Measurements from ENCODE around the gene GNPNAT1.
"Not testable (repeated sequence)": the region's sequence is repeated elsewhere in the genome, so short reads cannot be mapped to it uniquely, and the experiment has no call there.

Gene GNPNAT1

GRCh38 chr14:52776816-52777215 is 14.6 kb downstream of the GNPNAT1 start:
- POLR2A ChIA-PET: no interaction called here
- Histone ChIP-seq H3K4me1 (ENCODE audit: control extremely low read depth in 1 of 4, control insufficient read depth in 4 of 4, insufficient read depth in 4 of 4, low read length in 3 of 4) (no peaks in the 10 kb centered on the region), H3K36me3 (ENCODE audit: control insufficient read depth in 4 of 4, insufficient read depth in 4 of 4, low read length in 3 of 4) (peaks cover 10 to 43% (median 21%) of the 10 kb centered on the region in 4 experiments), H3K27ac (ENCODE audit: insufficient read depth in 1 of 2, low read depth in 1 of 2, low read length in 2 of 2, poor library complexity in 1 of 2, severe bottlenecking in 2 of 2) (no peak overlapping the region), H3K4me3 (ENCODE audit: control insufficient read depth in 1 of 7, extremely low read depth in 1 of 7, insufficient read depth in 4 of 7, low read depth in 2 of 7, low read length in 6 of 7) (no peak overlapping the region), H3K9me3 (ENCODE audit: control extremely low read depth in 1 of 5, control insufficient read depth in 4 of 5, insufficient read depth in 2 of 5, low read depth in 1 of 5, low read length in 4 of 5) (no peaks in the 10 kb centered on the region), H3K27me3 (replicated peaks in 2 of 5; ENCODE audit: control insufficient read depth in 4 of 5, insufficient read depth in 5 of 5, low read length in 4 of 5) (no peaks in the 10 kb centered on the region)
- DNase-seq: no peak
- 100% methylated on average over 3 of the region's 7 CpGs for WGBS (ENCODE audit: insufficient coverage)
- CTCF ChIA-PET: no interaction called here

GRCh38 chr14:52769887-52770286 is 21.5 kb downstream of the GNPNAT1 start:
- DNase-seq: no peak
- H3K27me3 ChIP-seq (replicated peaks in 2 of 5; ENCODE audit: control insufficient read depth in 4 of 5, insufficient read depth in 5 of 5, low read length in 4 of 5): no peaks in the 10 kb centered on the region
- no peak overlapping the region for H3K4me3 ChIP-seq (ENCODE audit: control insufficient read depth in 1 of 7, extremely low read depth in 1 of 7, insufficient read depth in 4 of 7, low read depth in 2 of 7, low read length in 6 of 7)
- H3K9me3 ChIP-seq (ENCODE audit: control extremely low read depth in 1 of 5, control insufficient read depth in 4 of 5, insufficient read depth in 2 of 5, low read depth in 1 of 5, low read length in 4 of 5): no peaks in the 10 kb centered on the region
- CTCF ChIA-PET: no interaction called here
- peaks cover 19 to 49% (median 32%) of the 10 kb centered on the region in 4 experiments for H3K36me3 ChIP-seq (ENCODE audit: control insufficient read depth in 4 of 4, insufficient read depth in 4 of 4, low read length in 3 of 4)
- POLR2A ChIA-PET: no interaction called here
- H3K4me1 ChIP-seq (ENCODE audit: control extremely low read depth in 1 of 4, control insufficient read depth in 4 of 4, insufficient read depth in 4 of 4, low read length in 3 of 4): peaks cover 0 to 3% (median 0%) of the 10 kb centered on the region in 4 experiments
- no peak overlapping the region for H3K27ac ChIP-seq (ENCODE audit: insufficient read depth in 1 of 2, low read depth in 1 of 2, low read length in 2 of 2, poor library complexity in 1 of 2, severe bottlenecking in 2 of 2)

- ChIA-PET CTCF (interaction anchor here (1.2 kb wide), 1 partner anchor 25 kb away, joined by 3 read pairs; no protein-coding TSS in a partner anchor), POLR2A (no interaction called here)
- no peaks in the 10 kb centered on the region for H3K27me3 ChIP-seq (replicated peaks in 2 of 5; ENCODE audit: control insufficient read depth in 4 of 5, insufficient read depth in 5 of 5, low read length in 4 of 5)
- H3K4me3 ChIP-seq (ENCODE audit: control insufficient read depth in 1 of 7, extremely low read depth in 1 of 7, insufficient read depth in 4 of 7, low read depth in 2 of 7, low read length in 6 of 7): no peak overlapping the region
- 90% methylated on average over 1 of the region's 3 CpGs for WGBS (ENCODE audit: insufficient coverage)
- H3K4me1 ChIP-seq (ENCODE audit: control extremely low read depth in 1 of 4, control insufficient read depth in 4 of 4, insufficient read depth in 4 of 4, low read length in 3 of 4): peaks cover 0 to 3% (median 0%) of the 10 kb centered on the region in 4 experiments
- DNase-seq: no peak
- no peaks in the 10 kb centered on the region for H3K9me3 ChIP-seq (ENCODE audit: control extremely low read depth in 1 of 5, control insufficient read depth in 4 of 5, insufficient read depth in 2 of 5, low read depth in 1 of 5, low read length in 4 of 5)
- H3K27ac ChIP-seq (ENCODE audit: insufficient read depth in 1 of 2, low read depth in 1 of 2, low read length in 2 of 2, poor library complexity in 1 of 2, severe bottlenecking in 2 of 2): no peak overlapping the region
- H3K36me3 ChIP-seq (ENCODE audit: control insufficient read depth in 4 of 4, insufficient read depth in 4 of 4, low read length in 3 of 4): peaks cover 14 to 51% (median 30%) of the 10 kb centered on the region in 4 experiments
These were observed 24.2 kb downstream of the GNPNAT1 start for GRCh38 chr14:52767058-52767833.

- H3K27ac ChIP-seq (ENCODE audit: insufficient read depth in 1 of 2, low read depth in 1 of 2, low read length in 2 of 2, poor library complexity in 1 of 2, severe bottlenecking in 2 of 2); H3K4me3 ChIP-seq (ENCODE audit: control insufficient read depth in 1 of 7, extremely low read depth in 1 of 7, insufficient read depth in 4 of 7, low read depth in 2 of 7, low read length in 6 of 7); H3K27me3 ChIP-seq (replicated peaks in 2 of 5; ENCODE audit: control insufficient read depth in 4 of 5, insufficient read depth in 5 of 5, low read length in 4 of 5); DNase-seq; H3K4me1 ChIP-seq (ENCODE audit: control extremely low read depth in 1 of 4, control insufficient read depth in 4 of 4, insufficient read depth in 4 of 4, low read length in 3 of 4); H3K9me3 ChIP-seq (ENCODE audit: control extremely low read depth in 1 of 5, control insufficient read depth in 4 of 5, insufficient read depth in 2 of 5, low read depth in 1 of 5, low read length in 4 of 5); POLR2A ChIA-PET; CTCF ChIA-PET: not testable (repeated sequence)
- peaks cover 8 to 42% (median 26%) of the 10 kb centered on the region in 4 experiments for H3K36me3 ChIP-seq (ENCODE audit: control insufficient read depth in 4 of 4, insufficient read depth in 4 of 4, low read length in 3 of 4)
- 98% methylated on average over 4 of the region's 4 CpGs for WGBS (ENCODE audit: insufficient coverage)
These were observed 28.5 kb downstream of the GNPNAT1 start for GRCh38 chr14:52762923-52763322.

- Histone ChIP-seq H3K27me3 (replicated peaks in 2 of 5; ENCODE audit: control insufficient read depth in 4 of 5, insufficient read depth in 5 of 5, low read length in 4 of 5) (no peaks in the 10 kb centered on the region), H3K36me3 (ENCODE audit: control insufficient read depth in 4 of 4, insufficient read depth in 4 of 4, low read length in 3 of 4) (peaks cover 2 to 27% (median 9%) of the 10 kb centered on the region in 4 experiments), H3K4me3 (ENCODE audit: control insufficient read depth in 1 of 7, extremely low read depth in 1 of 7, insufficient read depth in 4 of 7, low read depth in 2 of 7, low read length in 6 of 7) (no peak overlapping the region), H3K27ac (ENCODE audit: insufficient read depth in 1 of 2, low read depth in 1 of 2, low read length in 2 of 2, poor library complexity in 1 of 2, severe bottlenecking in 2 of 2) (no peak overlapping the region), H3K4me1 (ENCODE audit: control extremely low read depth in 1 of 4, control insufficient read depth in 4 of 4, insufficient read depth in 4 of 4, low read length in 3 of 4) (no peaks in the 10 kb centered on the region), H3K9me3 (ENCODE audit: control extremely low read depth in 1 of 5, control insufficient read depth in 4 of 5, insufficient read depth in 2 of 5, low read depth in 1 of 5, low read length in 4 of 5) (no peaks in the 10 kb centered on the region)
- POLR2A ChIA-PET: no interaction called here
- CTCF ChIA-PET: no interaction called here
- DNase-seq: no peak
- no CpG with 5 or more reads among the region's 1 CpG for WGBS (ENCODE audit: insufficient coverage)
These were observed 32.3 kb downstream of the GNPNAT1 start for GRCh38 chr14:52759145-52759544.

GRCh38 chr14:52755607-52756316 is 35.6 kb downstream of the GNPNAT1 start:
- 100% methylated on average over 1 of the region's 5 CpGs for WGBS (ENCODE audit: insufficient coverage)
- Histone ChIP-seq H3K9me3 (ENCODE audit: control extremely low read depth in 1 of 5, control insufficient read depth in 4 of 5, insufficient read depth in 2 of 5, low read depth in 1 of 5, low read length in 4 of 5) (no peaks in the 10 kb centered on the region), H3K27me3 (replicated peaks in 2 of 5; ENCODE audit: control insufficient read depth in 4 of 5, insufficient read depth in 5 of 5, low read length in 4 of 5) (no peaks in the 10 kb centered on the region), H3K4me1 (ENCODE audit: control extremely low read depth in 1 of 4, control insufficient read depth in 4 of 4, insufficient read depth in 4 of 4, low read length in 3 of 4) (no peaks in the 10 kb centered on the region), H3K4me3 (ENCODE audit: control insufficient read depth in 1 of 7, extremely low read depth in 1 of 7, insufficient read depth in 4 of 7, low read depth in 2 of 7, low read length in 6 of 7) (no peak overlapping the region), H3K36me3 (ENCODE audit: control insufficient read depth in 4 of 4, insufficient read depth in 4 of 4, low read length in 3 of 4) (peaks cover 2 to 27% (median 12%) of the 10 kb centered on the region in 4 experiments), H3K27ac (ENCODE audit: insufficient read depth in 1 of 2, low read depth in 1 of 2, low read length in 2 of 2, poor library complexity in 1 of 2, severe bottlenecking in 2 of 2) (no peak overlapping the region)
- CTCF ChIA-PET: no interaction called here
- DNase-seq: no peak
- POLR2A ChIA-PET: interaction anchor here (0.7 kb wide), 1 partner anchor 14 kb away, joined by 3 read pairs; no protein-coding TSS in a partner anchor

GRCh38 chr14:52748647-52749292 is 42.6 kb downstream of the GNPNAT1 start:
- ChIA-PET POLR2A (no interaction called here), CTCF (no interaction called here)
- Histone ChIP-seq H3K27ac (ENCODE audit: insufficient read depth in 1 of 2, low read depth in 1 of 2, low read length in 2 of 2, poor library complexity in 1 of 2, severe bottlenecking in 2 of 2) (no peak overlapping the region), H3K36me3 (ENCODE audit: control insufficient read depth in 4 of 4, insufficient read depth in 4 of 4, low read length in 3 of 4) (peaks cover 11 to 35% (median 24%) of the 10 kb centered on the region in 4 experiments), H3K4me3 (ENCODE audit: control insufficient read depth in 1 of 7, extremely low read depth in 1 of 7, insufficient read depth in 4 of 7, low read depth in 2 of 7, low read length in 6 of 7) (no peak overlapping the region), H3K9me3 (ENCODE audit: control extremely low read depth in 1 of 5, control insufficient read depth in 4 of 5, insufficient read depth in 2 of 5, low read depth in 1 of 5, low read length in 4 of 5) (no peaks in the 10 kb centered on the region), H3K27me3 (replicated peaks in 2 of 5; ENCODE audit: control insufficient read depth in 4 of 5, insufficient read depth in 5 of 5, low read length in 4 of 5) (no peaks in the 10 kb centered on the region), H3K4me1 (ENCODE audit: control extremely low read depth in 1 of 4, control insufficient read depth in 4 of 4, insufficient read depth in 4 of 4, low read length in 3 of 4) (no peaks in the 10 kb centered on the region)
- DNase-seq: no peak
- 100% methylated on average over 5 of the region's 8 CpGs for WGBS (ENCODE audit: insufficient coverage)

All from common myeloid progenitor, CD34-positive (primary cell).